Superior temporal gyrus (tissue), 1 donor: Measurements from ENCODE around the gene IFT80.
A peak's percentile ranks its signal among the peaks of the same experiment; 100 is the strongest.
"Not testable (repeated sequence)": the region's sequence is repeated elsewhere in the genome, so short reads cannot be mapped to it uniquely, and the experiment has no call there.

Source experiments
- DNase-seq: peaks from one replicate; pipeline ENCODE4 v3.0.0-alpha.2; 2016; ENCODE audit errors: extremely low spot score

IFT80 gene

GRCh38 chr3:160365869-160366522, 33.0 kb downstream of the IFT80 start:
- DNase-seq, result no peak

GRCh38 chr3:160362896-160363295, 36.1 kb downstream of the IFT80 start:
- DNase-seq, result not testable (repeated sequence)

- no peak for DNase-seq
Observed at GRCh38 chr3:160355826-160356225, 43.2 kb downstream of the IFT80 start.

GRCh38 chr3:160346511-160346910, 52.5 kb downstream of the IFT80 start:
- DNase-seq, result no peak

GRCh38 chr3:160343132-160343531, 55.9 kb downstream of the IFT80 start:
- peak; percentile 62 for DNase-seq

- DNase-seq, result no peak
Observed at GRCh38 chr3:160340351-160340750, 58.7 kb downstream of the IFT80 start.

- DNase-seq, result no peak
Observed at GRCh38 chr3:160331127-160331937, 67.7 kb downstream of the IFT80 start.

- no peak for DNase-seq
Observed at GRCh38 chr3:160330690-160331089, 68.3 kb downstream of the IFT80 start.

GRCh38 chr3:160330109-160330508, 68.9 kb downstream of the IFT80 start:
- no peak for DNase-seq

GRCh38 chr3:160326286-160326685, 72.7 kb downstream of the IFT80 start:
- not testable (repeated sequence) for DNase-seq

- not testable (repeated sequence) for DNase-seq
Observed at GRCh38 chr3:160321821-160322220, 77.2 kb downstream of the IFT80 start.

GRCh38 chr3:160319322-160319721, 79.7 kb downstream of the IFT80 start:
- no peak for DNase-seq

GRCh38 chr3:160314995-160315394, 84.0 kb downstream of the IFT80 start:
- no peak for DNase-seq

GRCh38 chr3:160312014-160312624, 86.9 kb downstream of the IFT80 start:
- no peak for DNase-seq

GRCh38 chr3:160302806-160303205, 96.2 kb downstream of the IFT80 start:
- DNase-seq, result no peak

- DNase-seq, result no peak
Observed at GRCh38 chr3:160296591-160296990, 102.4 kb downstream of the IFT80 start.

- DNase-seq, result no peak
Observed at GRCh38 chr3:160291909-160292299, 107.1 kb downstream of the IFT80 start.

- no peak for DNase-seq
Observed at GRCh38 chr3:160291290-160291908, 107.6 kb downstream of the IFT80 start.

- no peak for DNase-seq
Observed at GRCh38 chr3:160287666-160288065, 111.4 kb downstream of the IFT80 start.

- no peak for DNase-seq
Observed at GRCh38 chr3:160286231-160286630, 112.8 kb downstream of the IFT80 start.

GRCh38 chr3:160280836-160281235, 118.2 kb downstream of the IFT80 start:
- DNase-seq, result no peak

- DNase-seq, result no peak
Observed at GRCh38 chr3:160279657-160280056, 119.4 kb downstream of the IFT80 start.
